GM18502 (cell line): ENCODE measurements around the gene RANBP1.

Experiments
- ATAC-seq: cut with Tn5 transposase; IDR thresholded peaks from one replicate; pipeline ENCODE4 v1.9.1; 2021; ENCODE audit warnings: mild to moderate bottlenecking; ENCODE audit not compliant: unreplicated experiment, poor library complexity

The RANBP1 gene

GRCh38 chr22:20118300-20119020, 2.6 kb downstream of the RANBP1 start:
- ATAC-seq = no peak

- ATAC-seq = no peak
Measured at GRCh38 chr22:20121856-20122415, 6.0 kb downstream of the RANBP1 start.

GRCh38 chr22:20123366-20124082, 7.6 kb downstream of the RANBP1 start:
- ATAC-seq = no peak

- ATAC-seq = no peak
Measured at GRCh38 chr22:20124083-20124787, 8.3 kb downstream of the RANBP1 start.

GRCh38 chr22:20125201-20126174, 9.6 kb downstream of the RANBP1 start:
- no peak for ATAC-seq

- ATAC-seq = no peak
Measured at GRCh38 chr22:20126284-20127029, 10.6 kb downstream of the RANBP1 start.

GRCh38 chr22:20127318-20127868, 11.5 kb downstream of the RANBP1 start:
- no peak for ATAC-seq

- ATAC-seq = no peak
Measured at GRCh38 chr22:20127869-20128618, 12.1 kb downstream of the RANBP1 start.

- ATAC-seq = no peak
Measured at GRCh38 chr22:20128619-20128901, 12.7 kb downstream of the RANBP1 start.

GRCh38 chr22:20128902-20129746, 13.2 kb downstream of the RANBP1 start:
- ATAC-seq = no peak

GRCh38 chr22:20129747-20130014, 13.8 kb downstream of the RANBP1 start:
- ATAC-seq = no peak

GRCh38 chr22:20130319-20130718, 14.4 kb downstream of the RANBP1 start:
- ATAC-seq = no peak

GRCh38 chr22:20130731-20131596, 15.1 kb downstream of the RANBP1 start:
- peak; percentile 61 for ATAC-seq

GRCh38 chr22:20131597-20131858, 15.6 kb downstream of the RANBP1 start, which contains the start of gene ZDHHC8:
ZDHHC8 (plus strand) TSS chr22:20131804; CDS start chr22:20131948, 144 bp downstream.
- peak; percentile 55 for ATAC-seq

GRCh38 chr22:20131859-20132685, 16.2 kb downstream of the RANBP1 start:
- ATAC-seq = no peak

GRCh38 chr22:20132686-20133246, 16.9 kb downstream of the RANBP1 start:
- no peak for ATAC-seq
